GM21786 (cell line): Measurements from ENCODE around the gene COA7.
A peak's percentile ranks its signal among the peaks of the same experiment; 100 is the strongest.

Source experiments
- ATAC-seq: cut with Tn5 transposase; IDR thresholded peaks from one replicate; pipeline ENCODE4 v1.9.1; 2021; ENCODE audit not compliant: unreplicated experiment

COA7 gene

DNA sequence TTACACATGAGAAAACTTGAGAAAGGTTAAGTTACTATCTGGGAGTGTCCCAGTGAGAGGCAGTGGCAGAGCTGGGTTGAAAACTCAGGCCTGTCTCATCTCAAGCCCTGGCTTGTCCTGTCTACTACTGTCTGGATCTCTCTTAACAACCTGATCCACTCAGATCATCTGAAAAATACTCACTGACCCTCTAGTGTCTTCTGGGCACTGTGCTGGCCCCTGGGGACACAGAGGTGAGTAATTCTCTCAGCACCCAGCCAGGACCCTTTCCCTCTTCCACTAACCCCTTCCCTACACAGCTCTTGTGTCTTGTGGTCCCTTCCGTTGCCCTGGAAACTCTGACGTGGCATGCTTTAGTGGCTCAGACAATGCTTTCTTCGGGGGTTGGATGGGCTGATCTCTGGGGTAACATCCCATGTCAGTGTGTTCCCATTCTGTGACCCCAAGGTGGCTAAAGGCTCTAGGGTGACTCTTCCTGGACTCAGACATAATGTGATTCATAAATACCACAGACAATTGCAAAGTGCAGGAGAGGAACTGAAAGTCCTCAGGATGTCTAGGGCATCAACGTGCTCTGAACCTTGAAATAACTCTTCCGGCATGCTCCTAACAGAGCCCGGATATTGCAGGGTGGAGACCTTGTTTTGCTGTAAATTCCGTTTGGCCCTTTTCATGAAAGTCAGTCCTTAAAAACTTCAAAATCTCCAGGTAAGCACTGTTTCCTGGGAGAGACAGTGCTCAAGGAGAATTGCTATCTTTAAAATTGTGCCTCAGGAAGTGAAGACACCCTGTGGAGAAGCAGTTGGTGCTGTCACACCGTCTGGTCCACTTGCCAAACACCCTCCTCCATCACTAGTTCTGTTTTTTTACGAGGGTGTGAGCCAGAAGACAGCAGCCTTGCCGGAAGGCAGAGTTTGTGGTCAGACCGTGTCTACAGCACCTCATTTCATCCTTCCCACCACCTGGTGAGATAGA, 61.1 kb downstream of the COA7 start:
- ATAC-seq, result peak; percentile 74

DNA sequence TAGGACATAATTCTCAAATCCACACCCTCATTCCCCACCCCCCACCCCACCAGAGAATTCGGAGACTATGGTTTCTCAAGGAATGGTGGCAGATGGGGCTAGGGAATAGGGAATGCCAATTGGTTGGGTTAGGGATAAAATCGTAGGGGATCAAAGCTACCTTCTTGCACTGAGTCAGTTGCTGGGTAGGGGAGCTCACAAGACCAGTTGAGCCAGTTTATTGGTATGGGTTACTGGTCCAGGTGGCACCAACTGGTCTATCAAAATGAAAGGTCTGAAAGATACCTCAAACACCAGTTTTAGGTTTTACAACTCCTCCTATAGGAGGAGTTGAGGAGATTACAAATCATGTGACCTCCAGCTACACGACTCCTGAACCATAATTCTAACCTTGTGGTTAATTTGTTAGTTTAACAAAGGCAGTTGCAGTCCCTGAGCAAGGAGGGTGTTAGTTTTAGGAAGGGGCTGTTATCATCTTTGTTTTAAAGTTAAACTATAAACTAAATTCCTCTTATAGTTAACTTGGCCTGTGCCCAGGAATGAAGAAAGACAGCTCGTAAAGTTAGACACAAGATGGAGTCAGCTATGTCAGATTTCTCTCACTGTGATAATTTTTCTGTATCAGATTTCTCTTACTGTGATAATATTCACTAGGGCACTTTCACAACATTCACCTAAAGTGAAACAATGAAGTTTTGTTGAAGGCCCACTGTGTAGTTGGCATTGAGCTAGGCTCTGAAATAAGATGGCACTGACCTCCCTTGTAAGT, 62.6 kb downstream of the COA7 start:
- no peak for ATAC-seq
